Skin of body (tissue), 2 donors: ENCODE data around the gene FAF2. TPM values are rescaled to one million over a fixed set of nuclear protein-coding genes. Genes with fewer than 3 reads are reported as not detected.

Source experiments
- DNase-seq: peaks from one replicate; lab custom pipeline; 2025; lab: John Stamatoyannopoulos, UW
- total RNA-seq: library from RNA; depleted of rRNA; stranded (reverse); fragments of >200 nt; gene quantifications from one replicate; pipeline ENCODE4 v1.2.3, GENCODE V29; 2014

The FAF2 gene
- total RNA-seq, 1 donor from 2014 or later: 32.4 TPM

- no peak for DNase-seq
Measured at GRCh38 chr5:176500511-176500910, 52.3 kb downstream of the FAF2 start.

DNA sequence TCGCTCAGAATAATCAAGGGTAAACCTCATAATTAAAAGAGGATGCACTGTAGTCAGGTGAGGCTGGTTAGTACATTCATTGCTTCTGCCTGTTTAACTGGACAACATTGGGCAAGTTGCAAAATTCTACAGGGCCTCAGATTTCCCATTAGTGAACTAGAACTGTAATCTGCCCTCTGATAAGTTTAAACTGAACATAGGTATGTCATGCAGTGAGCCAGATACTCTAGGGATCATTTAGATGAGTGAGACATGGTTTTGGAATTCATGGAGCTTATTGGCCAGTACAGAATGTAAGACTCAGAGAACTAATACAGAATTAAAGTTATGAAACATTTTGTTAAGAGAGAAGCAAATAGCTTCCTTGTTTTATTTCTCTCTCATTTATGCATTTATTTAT, 53.1 kb downstream of the FAF2 start:
- DNase-seq: no peak

- DNase-seq: no peak
Measured at GRCh38 chr5:176503496-176503895, 55.3 kb downstream of the FAF2 start.

- DNase-seq: no peak
Measured at GRCh38 chr5:176507911-176508310, 59.7 kb downstream of the FAF2 start.

DNA sequence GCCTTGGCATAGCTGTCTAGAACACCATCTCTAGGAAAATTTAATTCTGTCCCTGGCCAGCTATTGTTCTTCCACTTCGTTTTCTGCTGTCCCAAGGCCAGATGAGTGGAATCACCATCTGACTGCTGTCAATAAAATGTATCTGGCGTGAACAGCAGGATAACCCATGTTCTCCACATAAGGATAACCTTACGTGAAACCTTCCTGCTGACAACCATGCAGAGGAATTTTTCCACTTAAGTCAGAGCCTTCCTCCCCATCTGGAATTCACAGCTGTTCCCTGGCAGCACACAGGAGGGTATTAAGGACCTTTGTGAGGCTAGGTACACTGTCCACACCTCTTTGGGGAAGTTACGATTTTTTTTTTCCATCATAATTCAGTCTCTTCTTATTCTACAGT, 60.4 kb downstream of the FAF2 start:
- no peak for DNase-seq

GRCh38 chr5:176513788-176514187, 65.6 kb downstream of the FAF2 start:
- no peak for DNase-seq

DNA sequence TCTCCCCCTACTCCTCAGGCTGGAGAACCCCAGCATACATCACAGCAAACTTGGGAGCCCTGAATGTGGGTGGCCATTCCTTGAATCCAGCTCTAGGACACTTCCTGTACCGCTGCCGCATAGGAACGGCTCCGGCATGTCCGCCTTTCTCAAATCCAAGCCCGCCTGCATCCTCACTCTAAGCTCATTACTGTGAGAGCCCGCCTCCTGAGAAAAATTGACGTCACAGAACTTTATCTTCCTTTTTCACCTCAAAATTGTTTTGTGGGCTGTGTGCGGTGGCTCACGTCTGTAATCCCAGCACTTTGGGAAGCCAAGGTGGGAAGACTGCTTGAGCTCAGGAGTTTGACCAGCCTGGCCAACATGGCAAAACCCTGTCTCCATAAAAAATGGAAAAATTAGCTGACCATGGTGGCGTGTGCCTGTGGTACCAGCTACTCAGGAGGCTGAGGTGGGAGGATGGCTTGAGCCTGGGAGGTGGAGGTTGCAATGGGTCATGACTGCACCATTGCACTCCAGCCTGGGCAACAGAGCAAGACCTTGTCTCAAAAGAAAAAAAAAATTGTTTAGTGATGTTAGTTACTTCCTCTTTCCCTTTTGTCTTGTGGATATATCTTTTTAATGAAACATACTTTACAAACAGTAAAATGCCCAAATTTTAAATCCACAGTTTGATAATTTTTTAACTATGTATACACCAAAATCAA, 66.2 kb downstream of the FAF2 start:
- no peak for DNase-seq

DNA sequence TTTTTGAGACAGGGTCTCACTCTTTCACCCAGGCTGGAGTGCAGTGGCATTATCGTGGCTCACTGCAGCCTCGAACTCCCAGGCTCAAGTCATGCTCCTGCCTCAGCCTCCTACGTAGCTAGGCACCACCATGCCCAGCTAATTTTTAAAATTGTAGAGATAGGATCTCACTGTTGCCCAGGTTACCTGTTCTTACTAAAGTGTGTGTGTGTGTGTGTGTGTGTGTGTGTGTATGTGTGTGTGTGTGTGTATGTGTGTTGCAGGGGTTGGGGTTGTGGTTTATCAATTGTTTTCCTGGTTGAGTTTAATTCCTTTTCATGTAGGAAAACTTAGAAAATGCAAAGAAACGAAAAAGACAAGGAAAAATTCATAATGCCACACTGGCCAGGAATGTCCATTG, 67.2 kb downstream of the FAF2 start:
- no peak for DNase-seq

DNA sequence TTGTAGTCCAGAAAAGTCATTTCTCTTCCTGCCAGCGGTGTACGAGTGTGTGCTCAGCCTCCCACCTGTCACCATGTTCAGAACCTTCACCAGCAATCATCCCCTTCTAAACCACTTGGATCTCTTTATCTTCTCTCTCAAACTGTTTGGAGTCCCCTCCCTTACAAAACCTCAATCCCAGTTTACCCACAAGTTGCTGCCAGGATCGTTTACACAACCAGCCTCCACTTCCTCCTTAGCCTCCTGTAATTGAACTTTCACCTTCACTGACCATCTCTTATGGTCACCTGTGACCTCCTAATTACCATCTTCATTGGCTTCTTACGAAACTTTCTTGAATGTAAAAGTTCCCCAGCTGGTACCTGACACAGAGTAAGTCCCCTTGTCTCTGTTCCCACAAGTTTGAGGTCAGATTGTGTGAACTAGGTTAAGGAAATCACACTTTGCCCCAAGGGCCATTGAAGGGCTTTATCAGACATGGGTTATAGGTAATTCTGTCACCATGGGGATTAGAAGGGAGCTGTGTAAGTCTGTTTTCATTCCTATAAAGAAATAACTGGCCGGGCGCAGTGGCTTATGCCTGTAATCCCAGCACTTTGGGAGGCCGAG, 69.0 kb downstream of the FAF2 start:
- no peak for DNase-seq

GRCh38 chr5:176519810-176520720, 71.9 kb downstream of the FAF2 start:
- DNase-seq: no peak

DNA sequence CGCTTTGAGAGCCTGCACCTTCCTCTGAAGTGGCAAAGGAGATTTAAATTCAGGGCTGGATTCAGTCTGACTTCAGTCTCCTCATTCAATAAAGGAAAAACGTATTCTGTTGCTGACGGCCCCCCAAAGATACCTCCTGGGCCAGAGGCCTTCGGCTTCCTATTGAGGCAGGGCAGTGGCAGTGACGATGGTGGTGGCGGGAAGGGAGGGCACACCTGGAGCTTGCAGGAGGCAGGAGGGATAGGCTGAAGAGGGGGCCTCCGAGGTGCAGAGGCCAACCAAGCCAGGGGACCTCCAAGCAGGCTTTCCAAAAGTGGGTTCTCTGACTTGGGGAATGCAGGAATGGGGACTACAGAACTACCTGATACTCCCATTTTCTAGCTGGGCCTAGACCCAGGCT, 73.1 kb downstream of the FAF2 start:
- no peak for DNase-seq

DNA sequence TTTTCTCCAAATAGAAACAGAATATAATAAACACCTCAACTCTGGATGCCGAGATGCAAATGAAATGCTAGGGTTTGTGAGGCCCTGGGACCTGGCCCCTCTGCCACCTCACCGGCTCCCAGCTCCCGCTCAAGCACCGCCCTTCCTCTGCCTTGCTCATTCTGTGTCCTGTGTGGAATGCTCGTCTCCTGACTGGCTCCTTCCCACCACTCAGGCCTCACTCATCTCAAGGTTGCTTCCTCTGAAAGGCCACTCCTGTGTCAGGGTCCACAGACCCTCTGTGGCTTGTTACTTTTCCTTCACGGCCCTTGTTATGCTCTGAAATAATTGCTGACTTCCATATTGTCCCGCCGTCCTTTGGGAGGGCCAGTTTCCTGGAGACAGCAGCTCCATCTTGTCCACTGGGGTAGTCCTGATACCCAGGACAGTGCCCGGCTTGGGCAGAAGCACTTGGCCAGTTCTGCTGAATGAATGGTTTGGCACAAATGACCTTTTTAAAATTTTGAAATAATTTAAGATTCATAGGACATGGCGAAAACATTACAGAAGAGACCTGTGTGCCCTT, 73.6 kb downstream of the FAF2 start:
- DNase-seq: no peak

DNA sequence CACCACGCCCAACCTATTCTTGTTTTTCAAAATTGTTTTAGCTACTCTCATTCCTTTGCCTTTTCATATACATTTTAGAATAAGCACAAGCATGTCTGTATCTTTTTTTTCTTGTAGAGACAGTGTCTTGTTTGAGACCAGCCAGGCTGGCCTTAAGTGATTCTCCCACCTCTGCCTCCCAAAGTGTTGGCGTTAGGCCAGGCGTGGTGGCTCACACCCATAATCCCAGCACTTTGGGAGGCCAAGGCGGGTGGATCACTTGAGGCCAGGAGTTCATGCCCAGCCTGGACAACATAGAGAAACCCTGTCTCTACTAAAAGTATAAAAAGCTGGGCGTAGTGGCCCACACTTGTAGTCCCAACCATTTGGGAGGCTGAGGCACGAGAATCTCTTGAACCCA, 76.0 kb downstream of the FAF2 start:
- no peak for DNase-seq

- no peak for DNase-seq
Measured at GRCh38 chr5:176524987-176525386, 76.8 kb downstream of the FAF2 start.

GRCh38 chr5:176525677-176526076, 77.5 kb downstream of the FAF2 start:
- DNase-seq: no peak

GRCh38 chr5:176526462-176526861, 78.3 kb downstream of the FAF2 start:
- no peak for DNase-seq

GRCh38 chr5:176527246-176528222, 79.3 kb downstream of the FAF2 start:
- no peak for DNase-seq

DNA sequence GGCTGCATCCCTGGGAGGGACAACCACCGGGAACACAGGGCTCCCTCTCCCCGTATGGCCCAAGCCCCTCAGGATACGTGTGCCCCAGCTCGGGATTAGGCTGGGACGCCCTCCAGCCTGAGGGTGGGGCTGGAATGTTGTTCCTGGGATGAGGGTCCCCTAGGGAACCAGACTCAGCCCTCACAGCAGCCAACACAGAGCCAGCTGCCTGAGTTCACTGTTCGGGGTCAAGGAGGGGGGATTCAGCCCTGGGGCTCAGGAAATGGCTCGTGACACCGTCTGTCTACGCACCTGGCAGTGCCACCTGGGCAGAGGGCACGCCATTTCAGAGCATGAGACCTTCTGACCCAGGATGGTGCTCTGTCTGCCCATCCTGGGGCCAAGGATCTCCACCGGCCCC, 80.1 kb downstream of the FAF2 start:
- DNase-seq: no peak

GRCh38 chr5:176528761-176529115, 80.6 kb downstream of the FAF2 start:
- no peak for DNase-seq

GRCh38 chr5:176529116-176529740, 81.0 kb downstream of the FAF2 start:
- no peak for DNase-seq
